ENCODE data around the gene ADAMTS16.

- TF ChIP-seq CTCF (IDR thresholded peaks at IDR 0.05) (no peak), EP300 (IDR thresholded peaks at IDR 0.05) (no peak)
Measured at GRCh38 chr5:5339257-5339656, 199.1 kb downstream of the ADAMTS16 start.
